HEK293T (cell line): Measurements from ENCODE around the gene SLC8A1.

Source experiments
- FOXM1 ChIP-seq: fragments of 450-650 bp; IDR thresholded peaks from 2 replicates; pipeline ENCODE4 v1.6.1; 2017; ENCODE audit warnings: mild to moderate bottlenecking, borderline replicate concordance
- HDGF ChIP-seq: fragments of 450-650 bp; IDR thresholded peaks from 2 replicates; pipeline ENCODE4 v1.6.1; 2017; ENCODE audit warnings: antibody characterized with exemption, borderline replicate concordance
- SP1 ChIP-seq: fragments of 450-650 bp; IDR thresholded peaks from 2 replicates; pipeline ENCODE4 v1.6.1; 2017
- SUZ12 ChIP-seq: fragments of 450-650 bp; IDR thresholded peaks from 2 replicates; pipeline ENCODE4 v1.6.1; 2016; ENCODE audit warnings: mild to moderate bottlenecking

DNA sequence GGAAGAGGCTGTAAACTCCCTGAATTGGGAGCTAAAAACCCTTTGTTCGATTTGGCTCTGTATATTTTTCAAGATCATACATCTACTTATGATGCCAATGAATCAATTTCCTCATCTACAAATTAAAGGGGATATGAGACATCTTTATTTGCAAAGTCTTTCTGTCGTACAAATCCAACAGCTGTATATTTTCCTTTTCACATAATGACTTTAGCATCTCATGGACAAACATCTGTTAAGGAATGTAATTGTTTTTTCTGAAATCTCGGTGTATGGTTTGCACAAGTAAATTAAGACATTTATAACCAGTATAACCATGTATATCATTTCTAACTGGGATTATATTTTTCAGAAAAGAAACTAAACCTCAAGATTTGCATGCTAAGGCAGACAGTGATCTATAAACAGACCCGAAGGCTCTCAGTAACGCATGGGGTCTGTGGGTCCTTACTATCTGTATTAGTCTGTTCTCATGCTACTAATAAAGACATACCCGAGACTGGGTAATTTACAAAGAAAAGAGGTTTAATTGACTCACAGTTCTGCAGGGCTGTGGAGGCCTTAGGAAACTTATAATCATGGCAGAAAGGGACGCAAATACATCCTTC lies 130.8 kb downstream of the SLC8A1 start:
- TF ChIP-seq SP1 (no peak), SUZ12 (no peak), FOXM1 (no peak), HDGF (no peak)
